Mucosa of descending colon (tissue), 3 donors: ENCODE results near the gene B4GALT7. TPM values are rescaled to one million over a fixed set of nuclear protein-coding genes. Genes with fewer than 3 reads are reported as not detected.
A peak's percentile ranks its signal among the peaks of the same experiment; 100 is the strongest.
"Not testable (repeated sequence)": the region's sequence is repeated elsewhere in the genome, so short reads cannot be mapped to it uniquely, and the experiment has no call there.

ENCODE experiments used
- ATAC-seq: fragments of 200-7000 bp; cut with Tn5 transposase; one replicate; pipeline ENCODE4 v1.9.1; 2020; ENCODE audit warnings: mild to moderate bottlenecking, moderate library complexity
- DNase-seq, 3 donors: peaks; one replicate each; pipeline ENCODE4 v3.0.0-alpha.2; 2020
- H3K36me3 ChIP-seq: fragments of 200-600 bp; one replicate; pipeline ENCODE4 v1.8.0; 2021; ENCODE audit warnings: low read depth, mild to moderate bottlenecking
- H3K4me1 ChIP-seq: fragments of 200-600 bp; one replicate; pipeline ENCODE4 v1.8.0; 2021; ENCODE audit warnings: low read depth, mild to moderate bottlenecking
- H3K4me3 ChIP-seq: fragments of 200-600 bp; one replicate; pipeline ENCODE4 v1.8.0; 2021; ENCODE audit warnings: mild to moderate bottlenecking
- H3K9me3 ChIP-seq: fragments of 200-600 bp; one replicate; pipeline ENCODE4 v1.8.0; 2021; ENCODE audit warnings: mild to moderate bottlenecking
- CTCF ChIP-seq: fragments of 200-600 bp; IDR thresholded peaks from one replicate; pipeline ENCODE4 v1.8.0; 2022; ENCODE audit warnings: antibody characterized with exemption, mild to moderate bottlenecking
- intact Hi-C, 2 donors: fragments of 100-400 bp; cut with DNase I in 1 of 2; cut with micrococcal nuclease in 1 of 2; formaldehyde crosslinking; loops; one replicate each; pipeline versions ENCODE4 v1.11.0 to v1.11.1; 2022; cut with DNase I, micrococcal nuclease
- total RNA-seq, 3 donors: library from RNA; stranded (reverse); fragmentation: NEBNext Ultra II Directional in 2 of 3; extraction: Animal tissue kit (Norgen Biotek cat#: 25700) in 2 of 3; gene quantifications; one replicate each; pipeline versions ENCODE4 v1.2.1 to v1.2.4, GENCODE V29; 2021 to 2023
- donor health status: DM: no; HTN: no; CAD: no; lungs with moderate emphysema.
- donor health status: DM: no; HTN: no; CAD: no.
- donor health status: DM: no; HTN: yes; CAD: no.

The B4GALT7 gene
- total RNA-seq, 3 donors from 2014 or later = 19.3 to 21.5 (median 19.4) TPM

- ATAC-seq = no peak
Measured at GRCh38 chr5:177555228-177555627, 44.7 kb upstream of the B4GALT7 start.

GRCh38 chr5:177555665-177556064 is 44.3 kb upstream of the B4GALT7 start:
- TF ChIP-seq CTCF = no peak
- no peak overlapping the region for H3K4me3 ChIP-seq
- intact Hi-C loops = no loop called here
- no peaks in the 10 kb centered on the region for H3K9me3 ChIP-seq
- no peaks in the 10 kb centered on the region for H3K36me3 ChIP-seq
- peaks cover 8% of the 10 kb centered on the region for H3K4me1 ChIP-seq
- no peak for DNase-seq
- ATAC-seq = no peak

More at GRCh38 chr5:177555228-177555627, 44.7 kb upstream of the B4GALT7 start:
- Histone ChIP-seq H3K4me3 (no peak overlapping the region), H3K4me1 (peaks cover 8% of the 10 kb centered on the region), H3K36me3 (no peaks in the 10 kb centered on the region), H3K9me3 (no peaks in the 10 kb centered on the region)
- no peak for DNase-seq
- intact Hi-C loops = no loop called here
- TF ChIP-seq CTCF = no peak

GRCh38 chr5:177557041-177557647 is 42.8 kb upstream of the B4GALT7 start:
- intact Hi-C loops = no loop called here
- Histone ChIP-seq H3K36me3 (no peaks in the 10 kb centered on the region), H3K4me1 (peaks cover 8% of the 10 kb centered on the region), H3K9me3 (peaks cover 5% of the 10 kb centered on the region), H3K4me3 (no peak overlapping the region)
- TF ChIP-seq CTCF = no peak
- peak in 1 of 3 donors; percentile 43 for DNase-seq
- peak; percentile 45 for ATAC-seq

- no peak overlapping the region for H3K4me3 ChIP-seq
- no peaks in the 10 kb centered on the region for H3K36me3 ChIP-seq
- intact Hi-C loops = no loop called here
- TF ChIP-seq CTCF = no peak
- no peak for ATAC-seq
- H3K9me3 ChIP-seq = peaks cover 5% of the 10 kb centered on the region
- peaks cover 7% of the 10 kb centered on the region for H3K4me1 ChIP-seq
- DNase-seq = no peak
Measured at GRCh38 chr5:177557796-177558195, 42.1 kb upstream of the B4GALT7 start.

- H3K4me1 ChIP-seq, DNase-seq, ATAC-seq, H3K36me3 ChIP-seq, intact Hi-C loops, H3K4me3 ChIP-seq, H3K9me3 ChIP-seq: not testable (repeated sequence)
Measured at GRCh38 chr5:177559446-177559941, 40.4 kb upstream of the B4GALT7 start.

- DNase-seq = no peak
- no peaks in the 10 kb centered on the region for H3K4me1 ChIP-seq
- TF ChIP-seq CTCF = no peak
- H3K4me3 ChIP-seq = no peak overlapping the region
- H3K36me3 ChIP-seq = no peaks in the 10 kb centered on the region
- intact Hi-C loops = no loop called here
- H3K9me3 ChIP-seq = peaks cover 5% of the 10 kb centered on the region
- no peak for ATAC-seq
Measured at GRCh38 chr5:177565046-177565445, 34.9 kb upstream of the B4GALT7 start.
